OCI-LY7 (cell line): ENCODE measurements around the gene ERC1.

ENCODE experiments used
- EZH2phosphoT487 ChIP-seq: fragments of 200-600 bp; sonication (generic); IDR thresholded peaks from 2 replicates; pipeline ENCODE4 v1.6.1; 2018; ENCODE audit warnings: low read depth, borderline replicate concordance, mild to moderate bottlenecking, mixed run types, antibody characterized with exemption, low read length, moderate library complexity, mixed read lengths
- TF ChIP-seq, protein P1 (sequence below): fragments of 200-600 bp; sonication (generic); conservative IDR thresholded peaks from 2 replicates; pipeline ENCODE4 v1.5.1; 2014; ENCODE audit warnings: mild to moderate bottlenecking, antibody characterized with exemption, low read length, moderate library complexity, mixed read lengths

DNA sequence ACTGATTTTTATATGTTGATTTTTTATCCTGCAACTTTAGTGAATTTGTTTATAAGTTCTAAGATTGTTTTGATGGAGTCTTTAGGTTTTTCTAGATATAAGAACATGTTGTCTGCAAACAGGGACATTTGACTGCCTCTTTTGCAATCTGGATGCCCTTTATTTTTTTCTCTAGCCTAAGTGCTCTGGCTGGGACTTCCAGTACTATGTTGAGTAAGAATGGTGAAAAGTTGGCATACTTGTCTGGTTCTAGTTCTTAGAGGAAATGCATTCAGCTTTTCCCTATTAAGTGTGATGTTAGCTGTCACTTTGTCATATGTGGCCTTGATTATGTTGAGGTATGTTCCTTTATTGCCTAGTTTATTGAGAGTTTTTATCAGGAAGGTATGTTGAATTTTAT is 68.1 kb downstream of the ERC1 start:
- TF ChIP-seq, protein P1, sequence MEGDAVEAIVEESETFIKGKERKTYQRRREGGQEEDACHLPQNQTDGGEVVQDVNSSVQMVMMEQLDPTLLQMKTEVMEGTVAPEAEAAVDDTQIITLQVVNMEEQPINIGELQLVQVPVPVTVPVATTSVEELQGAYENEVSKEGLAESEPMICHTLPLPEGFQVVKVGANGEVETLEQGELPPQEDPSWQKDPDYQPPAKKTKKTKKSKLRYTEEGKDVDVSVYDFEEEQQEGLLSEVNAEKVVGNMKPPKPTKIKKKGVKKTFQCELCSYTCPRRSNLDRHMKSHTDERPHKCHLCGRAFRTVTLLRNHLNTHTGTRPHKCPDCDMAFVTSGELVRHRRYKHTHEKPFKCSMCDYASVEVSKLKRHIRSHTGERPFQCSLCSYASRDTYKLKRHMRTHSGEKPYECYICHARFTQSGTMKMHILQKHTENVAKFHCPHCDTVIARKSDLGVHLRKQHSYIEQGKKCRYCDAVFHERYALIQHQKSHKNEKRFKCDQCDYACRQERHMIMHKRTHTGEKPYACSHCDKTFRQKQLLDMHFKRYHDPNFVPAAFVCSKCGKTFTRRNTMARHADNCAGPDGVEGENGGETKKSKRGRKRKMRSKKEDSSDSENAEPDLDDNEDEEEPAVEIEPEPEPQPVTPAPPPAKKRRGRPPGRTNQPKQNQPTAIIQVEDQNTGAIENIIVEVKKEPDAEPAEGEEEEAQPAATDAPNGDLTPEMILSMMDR = no peak
- TF ChIP-seq EZH2phosphoT487 = no peak
